GM19397 (cell line): Measurements from ENCODE around the gene TMCO4.

Source experiments
- ATAC-seq: cut with Tn5 transposase; IDR thresholded peaks from one replicate; pipeline ENCODE4 v1.9.1; 2021; ENCODE audit warnings: mild to moderate bottlenecking, moderate library complexity; ENCODE audit not compliant: unreplicated experiment

TMCO4 gene

DNA sequence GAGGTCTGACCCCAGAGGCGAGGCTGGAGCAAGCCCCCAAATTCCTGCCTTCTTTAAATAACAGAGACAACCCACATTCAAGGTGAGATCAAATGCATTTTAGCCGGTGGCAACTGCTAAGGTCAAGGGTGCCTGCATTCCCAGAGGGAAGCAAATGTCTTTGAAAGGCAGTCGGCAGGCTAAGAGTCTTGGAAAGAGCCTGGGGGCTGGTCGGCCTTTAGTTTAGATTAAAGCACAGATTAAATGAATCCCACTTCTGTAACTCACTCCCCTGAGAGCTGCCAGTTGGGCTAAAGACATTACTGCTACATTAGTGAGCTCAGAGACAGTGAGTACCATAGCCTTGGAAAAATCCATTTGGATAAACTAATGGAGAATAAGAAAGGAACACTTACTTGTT is 75.8 kb downstream of the TMCO4 start:
- ATAC-seq: no peak

DNA sequence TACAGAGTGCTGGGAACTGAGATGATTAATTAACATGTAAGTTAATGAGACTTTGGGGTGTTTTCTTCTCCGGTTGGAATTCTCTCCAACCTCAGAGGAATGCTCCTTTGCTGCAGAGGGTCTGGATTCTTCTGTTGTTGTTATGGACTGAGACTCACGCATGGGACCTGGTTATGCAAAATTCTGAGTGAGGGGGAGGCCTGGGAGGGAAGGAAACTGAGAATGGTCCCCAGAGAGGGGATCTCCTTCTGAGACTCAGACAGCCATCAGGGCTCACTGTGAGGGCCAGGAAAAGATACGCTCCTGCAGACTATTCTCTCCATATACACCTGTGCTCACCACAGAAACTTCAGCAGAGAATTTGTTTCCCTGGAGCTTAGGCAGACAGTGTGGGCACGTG is 78.7 kb downstream of the TMCO4 start:
- ATAC-seq: no peak

DNA sequence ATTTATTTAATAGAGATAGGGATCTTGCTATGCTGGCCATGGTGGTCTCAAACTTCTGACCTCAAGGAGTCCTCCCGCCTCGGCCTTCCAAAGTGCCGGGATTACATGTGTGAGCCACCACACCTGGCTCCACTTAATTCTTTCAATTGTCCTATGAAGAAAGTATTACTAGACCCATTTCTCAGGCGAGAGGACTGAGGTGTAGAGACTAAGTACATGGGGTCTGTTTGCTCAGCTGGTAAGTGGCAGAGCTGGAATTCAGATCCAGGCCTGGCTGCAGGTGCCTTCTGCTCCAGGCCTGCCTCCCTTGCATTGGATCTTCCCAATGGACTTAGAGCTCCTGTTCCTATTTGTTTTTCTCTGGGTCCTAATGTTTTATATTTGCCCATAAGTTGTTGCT is 79.5 kb downstream of the TMCO4 start:
- ATAC-seq: no peak

DNA sequence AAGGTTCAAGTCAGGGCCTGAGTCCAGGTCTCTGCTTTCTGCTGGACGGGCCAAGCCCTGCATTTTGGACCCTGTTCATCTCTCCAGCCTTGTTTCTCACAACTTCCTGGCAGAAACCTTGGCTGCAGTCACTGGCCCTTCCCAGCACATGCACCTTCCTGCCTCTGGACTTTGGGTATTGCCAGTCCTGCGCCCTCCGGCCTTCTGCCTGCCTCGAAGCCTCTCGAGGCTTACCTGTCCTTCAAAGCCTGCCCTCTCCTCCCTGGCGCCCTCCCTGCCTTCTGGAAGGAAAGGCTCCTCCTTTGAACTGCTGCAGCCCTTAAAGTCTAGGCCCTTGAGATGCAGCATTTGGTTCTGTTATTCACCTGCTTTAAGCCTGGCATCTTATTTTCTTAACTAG is 82.2 kb downstream of the TMCO4 start:
- ATAC-seq: no peak

DNA sequence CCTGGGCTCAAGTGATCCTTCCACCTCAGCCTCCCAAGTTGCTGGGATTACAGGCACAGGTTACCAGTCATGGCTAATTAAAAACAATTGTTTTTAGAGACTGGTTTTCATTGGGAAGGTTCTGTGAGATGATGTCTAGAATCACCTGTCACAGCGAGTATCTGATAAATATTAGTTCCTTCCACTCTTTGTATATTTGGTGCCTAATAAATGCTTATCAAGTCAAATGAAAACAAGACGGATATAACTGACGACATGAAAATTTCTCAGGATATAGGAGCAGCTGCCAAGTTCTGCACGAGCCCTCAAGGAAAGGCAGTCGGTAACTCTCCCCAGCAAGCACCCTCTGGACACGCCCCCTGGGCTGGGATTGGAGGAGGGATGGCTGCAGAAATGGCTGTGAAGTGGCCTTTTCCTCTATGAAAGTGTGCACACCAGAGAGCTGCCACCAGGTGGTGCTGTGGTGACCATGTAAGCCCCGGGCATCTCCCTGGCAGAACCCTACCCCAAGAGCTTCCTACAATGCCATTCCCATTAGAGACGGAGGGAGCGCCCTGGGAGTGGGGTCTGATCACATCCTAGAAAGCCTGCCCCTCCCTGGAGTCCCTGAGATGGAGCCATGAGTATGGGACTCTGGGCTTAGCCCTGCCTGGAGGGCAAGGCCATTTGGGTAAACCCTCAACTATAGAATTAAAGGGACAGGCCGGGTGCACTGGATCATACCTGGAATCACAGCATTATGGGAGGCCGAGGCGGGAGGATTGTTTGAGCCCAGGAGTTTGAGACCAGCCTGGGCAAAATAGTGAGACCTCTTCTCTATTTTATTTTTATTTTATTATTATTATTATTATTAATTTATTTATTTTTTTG is 84.1 kb downstream of the TMCO4 start:
- peak; percentile 44 for ATAC-seq

DNA sequence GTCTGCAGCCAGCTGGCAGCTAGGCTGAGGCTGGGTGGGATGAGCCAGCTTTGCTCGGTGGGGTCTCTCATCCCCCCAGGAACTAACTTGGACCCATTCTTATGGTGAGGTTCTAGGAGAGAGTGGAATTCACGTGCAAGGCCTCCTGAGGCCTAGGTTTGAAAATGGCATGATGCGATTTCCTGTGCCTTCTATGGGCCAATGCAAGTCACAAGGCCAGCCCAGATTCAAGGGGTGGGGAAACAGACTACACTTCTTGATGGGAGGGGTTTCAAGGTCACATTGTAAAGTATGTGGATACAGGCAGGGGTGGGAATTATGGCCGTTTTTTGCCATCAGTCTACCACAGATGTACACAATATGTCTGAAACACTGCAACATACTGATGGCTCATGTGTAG is 86.8 kb downstream of the TMCO4 start:
- no peak for ATAC-seq

DNA sequence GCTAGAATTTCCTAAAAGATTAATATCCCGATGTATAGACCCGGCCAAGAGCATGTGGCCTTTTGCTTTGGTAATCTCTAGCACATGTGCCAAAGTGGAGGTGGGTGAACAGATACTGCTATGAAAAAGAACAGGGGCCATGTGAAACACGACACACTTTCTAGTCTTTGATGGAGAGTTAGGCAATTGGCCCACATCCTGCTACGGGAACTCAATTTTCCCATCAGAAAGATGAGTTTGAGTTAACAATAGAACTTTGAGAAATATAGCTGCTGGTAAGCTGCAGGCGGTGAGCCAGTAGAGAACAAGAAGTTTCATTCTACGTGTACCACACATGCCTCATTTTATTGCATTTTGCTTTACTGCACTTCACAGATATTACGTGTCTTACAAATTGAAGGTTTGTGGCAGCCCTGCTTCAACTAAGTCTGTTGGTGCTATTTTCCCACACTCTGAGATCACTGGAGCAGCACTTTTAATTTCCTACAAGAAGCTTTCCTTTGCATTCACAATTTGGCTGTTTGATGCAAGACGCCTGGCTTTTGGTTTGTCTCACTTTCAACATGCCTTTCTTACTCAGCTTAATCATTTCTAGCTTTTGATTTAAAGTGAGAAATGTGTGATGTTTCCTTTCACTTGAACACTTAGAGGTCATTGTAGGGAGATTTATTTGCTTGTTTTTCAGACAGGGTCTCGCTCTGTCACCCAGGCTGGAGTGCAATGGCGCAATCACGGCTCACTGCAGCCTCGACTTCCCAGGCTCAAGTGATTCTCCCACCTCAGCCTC is 88.7 kb downstream of the TMCO4 start:
- peak; percentile 49 for ATAC-seq

DNA sequence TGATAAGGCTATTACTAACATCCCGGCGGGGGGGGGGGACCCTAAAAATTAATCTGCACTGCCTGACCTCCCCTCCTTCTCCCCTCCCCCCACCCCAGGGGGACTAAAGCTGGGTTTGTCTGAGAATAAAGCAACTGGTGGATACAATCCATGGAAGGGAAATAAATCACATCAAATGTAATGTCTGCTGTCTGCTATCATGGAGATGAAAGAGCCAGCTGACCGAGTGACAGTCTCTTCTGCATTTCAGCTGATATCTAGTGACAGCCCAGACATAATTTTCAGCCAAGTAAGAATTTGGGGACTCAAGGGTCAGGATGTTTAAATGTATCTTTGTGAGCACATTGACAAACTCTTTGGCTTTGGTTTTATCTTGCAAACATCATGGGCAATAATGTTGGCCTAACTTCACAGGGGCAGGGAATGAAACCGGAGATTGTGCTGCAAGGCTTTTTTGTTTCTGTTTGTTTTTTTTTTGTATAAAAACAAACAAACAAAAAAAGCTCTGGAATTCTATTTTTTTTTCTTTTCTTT is 90.4 kb downstream of the TMCO4 start:
- no peak for ATAC-seq

DNA sequence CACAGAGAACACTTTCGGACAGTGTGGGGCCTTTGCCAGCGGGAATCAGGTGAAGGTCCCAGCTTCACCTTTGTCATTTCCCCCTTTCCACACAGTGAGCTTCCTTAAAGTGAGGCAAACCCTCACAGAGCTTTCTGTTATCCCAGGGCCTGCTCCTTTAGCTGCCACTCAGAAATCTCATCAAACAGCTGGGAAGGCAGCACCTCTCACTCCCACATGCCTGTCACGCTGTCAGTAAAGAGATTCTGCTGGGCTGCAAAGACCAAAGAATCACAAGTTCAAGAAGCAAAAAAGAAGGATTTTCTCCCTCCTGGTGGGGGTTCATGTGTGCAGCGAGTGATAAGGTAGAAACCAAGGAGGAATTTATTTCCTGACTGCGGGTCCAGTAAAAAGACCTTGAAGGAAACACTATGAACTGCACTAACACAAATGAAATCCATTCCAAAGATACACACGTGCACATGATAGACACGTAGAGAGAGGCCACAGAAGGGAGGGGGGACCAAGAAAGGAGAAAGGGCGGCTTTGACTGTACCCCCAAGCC is 91.1 kb downstream of the TMCO4 start:
- no peak for ATAC-seq

DNA sequence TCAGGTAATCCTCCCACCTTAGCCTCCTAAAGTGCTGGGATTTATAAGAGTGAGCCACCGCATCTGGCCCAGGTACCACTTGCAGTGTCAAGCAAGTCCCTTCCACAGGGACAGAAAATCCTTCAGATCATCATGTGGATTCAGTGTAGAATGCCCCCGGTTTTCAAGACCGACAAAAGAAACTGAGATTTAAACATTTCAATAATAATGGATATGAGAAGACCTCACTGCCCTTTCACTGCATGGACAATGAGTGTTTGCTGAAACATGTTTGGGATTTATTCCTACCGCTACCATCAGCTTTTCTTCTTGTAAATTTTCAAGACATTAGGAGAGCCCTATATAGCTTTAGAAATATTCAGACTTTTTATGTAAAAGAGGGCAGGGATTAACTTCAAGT is 93.6 kb downstream of the TMCO4 start:
- no peak for ATAC-seq

DNA sequence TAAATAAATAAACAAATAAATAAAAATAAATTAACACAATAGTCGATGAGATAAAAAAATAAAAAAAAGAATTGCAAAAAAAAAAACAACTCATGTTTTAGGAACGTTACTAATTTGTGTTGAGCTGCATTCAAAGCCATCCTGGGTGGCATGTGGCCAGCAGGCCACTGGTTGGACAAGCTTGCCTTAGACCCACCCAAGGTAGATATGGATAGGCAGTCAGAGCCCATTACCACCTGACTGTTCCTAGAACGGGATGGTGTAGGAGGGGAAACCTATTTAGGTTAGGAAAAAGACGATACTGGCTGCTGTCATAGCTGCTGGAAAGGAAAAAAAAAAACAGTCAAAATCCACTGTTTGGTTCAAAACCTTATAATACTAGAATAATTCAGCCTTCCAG is 94.3 kb downstream of the TMCO4 start:
- no peak for ATAC-seq

DNA sequence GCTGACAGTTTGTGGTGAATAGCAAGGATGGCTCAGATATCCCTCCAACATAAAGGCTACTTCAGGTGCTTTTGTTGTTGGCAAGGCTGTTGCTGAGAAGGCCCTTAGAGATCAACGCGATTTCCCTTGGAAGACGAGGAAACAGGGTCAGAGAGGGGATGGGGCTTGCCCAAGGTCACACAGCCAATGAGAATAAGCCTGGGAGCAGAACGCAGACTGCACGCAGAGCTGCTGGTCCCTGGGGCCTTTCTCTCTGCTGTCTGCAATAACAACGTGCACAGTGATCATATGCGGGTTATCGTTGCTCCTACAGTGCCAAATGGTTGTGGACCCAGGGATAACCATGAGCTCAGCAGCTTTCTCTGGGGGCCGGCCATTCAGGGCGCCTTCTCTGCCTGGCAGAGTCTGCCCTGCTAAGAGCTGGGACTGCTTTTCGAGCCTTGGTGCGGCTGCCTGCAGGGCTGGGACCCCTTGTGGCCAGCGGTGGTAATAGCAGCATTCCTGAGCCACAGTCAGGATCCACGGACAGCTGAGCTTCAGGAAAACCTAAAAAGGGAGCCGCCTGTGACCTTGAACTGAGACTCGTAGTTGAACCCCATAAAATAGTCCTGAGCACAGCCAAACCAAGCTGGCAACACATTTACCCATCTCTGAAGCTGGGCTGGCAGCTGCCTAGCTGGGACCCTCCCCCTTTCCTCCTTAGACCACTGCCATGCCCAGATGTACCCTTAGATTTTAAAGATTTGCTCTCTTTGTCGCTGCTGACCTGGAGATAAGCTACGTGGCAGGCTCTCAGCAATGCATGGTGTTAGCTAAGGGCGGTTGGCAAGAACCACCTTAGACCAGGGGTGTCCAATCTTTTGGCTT is 95.2 kb downstream of the TMCO4 start:
- ATAC-seq: no peak

DNA sequence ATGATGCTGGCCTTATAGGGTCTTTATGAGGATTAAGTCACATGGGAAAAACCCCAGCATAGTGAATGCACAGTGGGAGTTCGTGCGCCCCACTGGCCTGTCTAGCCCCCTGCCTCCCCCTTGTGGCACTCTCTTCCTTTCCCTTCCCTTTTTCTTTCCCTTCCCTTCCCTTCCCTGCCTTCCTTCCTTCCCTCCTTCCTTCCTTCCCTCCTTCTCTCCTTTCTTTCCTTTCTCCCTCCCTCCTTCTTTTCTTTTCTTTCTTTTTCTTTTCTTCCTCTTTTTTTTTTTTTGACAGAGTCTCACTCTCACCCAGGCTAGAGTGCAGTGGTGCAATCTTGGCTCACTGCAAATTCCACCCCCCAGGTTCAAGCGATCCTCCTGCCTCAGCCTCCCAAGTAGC is 96.4 kb downstream of the TMCO4 start:
- ATAC-seq: no peak

DNA sequence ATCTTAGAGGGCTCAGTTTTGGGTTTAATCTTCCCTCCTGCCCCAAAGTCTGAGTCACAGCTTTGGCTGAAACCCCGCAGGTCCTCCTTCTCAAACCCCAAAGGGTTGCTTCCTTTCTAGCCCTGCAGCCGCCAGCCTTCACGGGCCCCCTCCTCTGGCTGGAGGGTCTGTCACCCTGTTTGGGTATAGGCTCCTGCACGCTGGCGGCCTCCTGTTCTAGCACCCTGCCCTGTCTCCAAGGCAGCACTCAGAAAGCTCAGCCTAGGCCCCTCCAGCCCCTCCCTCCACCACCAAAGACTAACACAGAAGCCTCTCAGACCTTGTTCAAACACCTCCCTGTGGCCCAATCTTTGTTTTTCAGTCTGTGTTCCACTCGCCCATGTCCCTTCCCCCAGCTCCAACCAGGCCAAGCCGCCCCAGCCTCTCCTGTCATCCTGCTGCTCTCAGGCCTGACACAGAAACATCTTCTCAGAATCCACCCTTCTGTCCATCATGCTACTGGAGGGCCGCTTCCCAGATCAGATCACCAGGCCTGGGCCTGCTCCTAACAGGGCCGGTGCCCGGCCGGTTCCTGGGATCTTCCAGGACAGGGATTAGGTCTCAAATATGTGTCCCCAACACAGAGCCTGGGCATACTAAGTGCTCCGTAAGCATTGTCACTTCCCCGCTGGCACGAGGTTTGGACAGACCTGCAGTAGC is 99.5 kb downstream of the TMCO4 start:
- ATAC-seq: no peak

DNA sequence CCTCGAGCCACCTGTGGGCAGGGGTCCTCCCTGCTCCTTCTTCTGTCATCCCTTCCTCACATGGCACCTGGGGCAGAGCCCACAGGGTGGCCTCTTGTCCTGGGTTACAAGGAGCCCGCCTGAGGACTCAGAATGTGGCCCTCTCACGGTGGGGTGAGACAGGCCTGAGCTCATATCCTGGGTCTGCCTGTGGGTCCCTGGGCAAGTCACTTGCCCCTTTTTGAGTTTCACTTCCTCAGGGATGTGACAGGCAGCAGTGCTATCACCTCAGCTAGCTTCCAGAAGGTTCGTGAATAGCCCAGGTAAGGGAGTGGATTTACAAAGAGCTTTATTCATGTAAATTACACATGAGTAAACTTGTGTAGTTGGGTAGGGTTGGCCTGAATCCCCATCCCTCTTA is 101.5 kb downstream of the TMCO4 start:
- ATAC-seq: no peak

DNA sequence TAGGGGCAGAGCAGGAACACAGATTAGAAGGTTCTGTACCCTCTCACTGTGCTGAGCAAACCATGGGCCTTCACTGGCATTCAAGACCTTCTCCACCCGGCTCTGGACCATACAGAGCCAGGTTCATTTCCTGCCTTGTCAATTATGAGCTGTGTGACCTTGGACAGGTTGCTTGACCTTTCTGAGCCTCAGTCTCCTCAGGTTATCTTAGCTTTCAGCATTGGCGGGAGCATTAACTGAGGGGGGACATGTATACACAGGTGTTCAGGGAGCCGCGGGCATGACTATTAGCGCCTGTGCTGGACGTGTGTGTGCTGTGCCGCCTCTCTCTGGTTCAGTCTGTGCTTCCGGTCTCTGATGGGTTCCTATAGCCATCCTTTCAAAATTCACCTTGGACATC is 102.9 kb downstream of the TMCO4 start:
- no peak for ATAC-seq

DNA sequence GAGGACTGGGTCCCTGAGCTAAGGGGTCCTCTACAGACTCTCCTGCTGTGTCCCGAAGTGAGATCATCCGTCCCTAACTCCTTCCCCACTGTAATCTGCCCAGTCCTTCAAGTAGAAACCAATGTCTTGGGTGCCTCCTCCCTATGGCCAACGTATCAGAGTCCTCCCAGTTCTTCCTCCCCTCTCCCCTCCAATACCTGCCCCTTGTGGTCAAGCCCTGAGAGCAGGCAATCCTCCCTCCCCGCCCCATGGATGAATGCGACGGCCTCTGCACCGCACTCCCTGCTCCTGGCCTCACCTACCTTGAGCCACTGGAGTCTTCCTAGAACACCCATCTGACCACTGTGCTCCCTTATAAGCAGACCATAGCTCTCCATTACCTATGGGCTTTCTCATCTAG is 103.9 kb downstream of the TMCO4 start:
- no peak for ATAC-seq

DNA sequence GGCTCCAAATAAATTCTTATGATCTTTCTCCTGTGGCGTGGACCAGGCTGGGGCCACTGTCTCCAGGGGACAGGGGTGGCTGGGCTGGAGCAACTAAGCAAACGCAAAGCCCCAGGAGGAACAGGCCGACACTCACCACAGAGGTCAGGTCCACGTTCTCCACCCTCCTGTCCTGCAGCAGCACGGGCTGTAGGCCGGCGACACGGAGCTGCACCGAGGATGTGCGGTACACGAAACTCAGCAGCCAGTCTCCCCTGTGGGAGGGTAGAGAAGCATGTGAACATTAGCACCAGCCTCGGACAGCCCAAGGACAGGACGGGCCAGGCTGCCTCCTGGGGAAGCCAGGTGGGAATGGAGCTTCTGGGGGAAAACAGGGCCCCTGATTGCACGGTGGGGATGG is 105.4 kb downstream of the TMCO4 start:
- no peak for ATAC-seq

DNA sequence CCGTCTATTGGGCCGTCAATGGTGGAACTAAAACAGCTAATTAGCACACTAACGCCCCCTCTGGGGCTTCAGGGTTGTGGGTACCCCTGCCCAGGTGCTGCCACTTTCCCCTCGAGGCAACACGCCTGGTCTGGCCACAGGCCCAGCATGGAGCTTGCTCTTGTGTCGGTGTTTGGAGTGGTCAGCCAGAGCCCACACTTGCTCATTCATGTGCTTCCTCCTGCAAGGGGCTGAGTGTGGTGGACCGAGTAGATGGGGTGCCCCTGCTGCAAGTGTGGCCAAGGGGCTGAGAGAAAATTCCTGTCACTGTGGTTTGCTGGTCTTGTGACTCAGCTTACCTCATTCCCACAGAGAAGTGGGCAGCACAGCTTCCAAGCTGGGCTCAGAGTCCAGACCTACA is 109.4 kb downstream of the TMCO4 start:
- ATAC-seq: no peak

DNA sequence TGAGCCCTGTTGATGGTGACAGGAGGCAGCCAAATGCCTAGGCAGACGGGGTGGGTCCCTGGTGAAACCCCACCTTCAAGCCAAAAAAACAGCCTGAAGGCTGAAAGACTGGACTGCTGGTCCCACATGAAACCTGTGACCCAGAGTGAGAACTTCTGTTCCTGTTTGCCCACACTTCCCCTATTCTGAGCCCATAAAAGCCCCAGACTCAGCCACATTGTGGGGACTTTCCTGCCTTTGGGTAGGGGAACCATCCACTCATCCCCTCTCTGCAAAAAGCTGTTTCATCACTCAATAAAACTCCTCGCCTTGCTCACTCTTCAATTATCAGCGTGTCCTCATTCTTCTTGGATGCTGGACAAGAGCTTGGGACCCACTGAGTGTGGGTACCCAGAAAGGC is 109.9 kb downstream of the TMCO4 start:
- ATAC-seq: no peak
